Right ventricle myocardium superior (tissue), 1 donor: ENCODE results near the gene ADGRF4. TPM values are rescaled to one million over a fixed set of nuclear protein-coding genes. Genes with fewer than 3 reads are reported as not detected.
A peak's percentile ranks its signal among the peaks of the same experiment; 100 is the strongest.

Experiments used
- ATAC-seq: fragments of 200-7000 bp; cut with Tn5 transposase; one replicate; pipeline ENCODE4 v1.9.1; 2020; ENCODE audit warnings: mild to moderate bottlenecking; ENCODE audit not compliant: poor library complexity
- DNase-seq: peaks from one replicate; pipeline ENCODE4 v3.0.0-alpha.2; 2020
- intact Hi-C: fragments of 100-400 bp; cut with DNase I; formaldehyde crosslinking; loops from one replicate; pipeline ENCODE4 v1.11.2; 2022
- long read RNA-seq: library from polyadenylated mRNA; unstranded; transcript quantifications from one replicate; pipeline ENCODE4 v2.0.0, GENCODE V29; 2021
- total RNA-seq: library from RNA; stranded (reverse); fragmentation: NEBNext Ultra II Directional; extraction: Animal tissue kit (Norgen Biotek cat#: 25700); gene quantifications from one replicate; pipeline ENCODE4 v1.2.1, GENCODE V29; 2021
- donor health status: DM: no; HTN: yes; CAD: no; lungs with severe emphysema.

The ADGRF4 gene
- total RNA-seq = not detected
- long read RNA-seq = 0 reads

DNA sequence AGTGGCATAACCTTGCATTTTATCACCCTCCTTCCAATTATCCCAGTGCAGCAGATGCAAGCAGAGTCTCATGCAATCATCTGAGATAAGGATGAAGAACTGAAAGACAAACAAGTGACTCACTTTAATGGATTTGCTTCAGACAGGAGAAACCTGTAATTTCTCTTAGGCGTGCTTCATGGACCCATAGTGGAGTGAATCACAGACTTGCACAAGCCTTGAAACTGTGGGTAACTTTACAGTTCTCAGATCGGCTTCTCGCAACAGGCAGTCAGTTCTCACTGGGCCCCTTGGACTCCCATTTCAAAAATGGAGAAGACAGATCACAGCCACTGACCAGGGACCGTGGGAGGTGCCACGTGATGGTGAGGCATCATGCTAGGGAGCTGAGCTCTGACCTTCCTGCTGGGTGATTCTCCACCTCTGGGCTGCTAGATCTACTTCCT lies at the start of gene ADGRF4:
TSS of gene ADGRF4 (plus strand) at position 239 of the 446 bp plus-strand sequence. CDS start 8,666 bp downstream, outside the sequence.
- no peak for DNase-seq
- ATAC-seq = no peak
- intact Hi-C loops = no loop called here

GRCh38 chr6:47650553-47651432 lies 47.6 kb upstream of the ADGRF4 start:
- no peak for DNase-seq
- peak; percentile 74 for ATAC-seq
- intact Hi-C loops = no loop called here

GRCh38 chr6:47651505-47651944 lies 46.9 kb upstream of the ADGRF4 start:
- intact Hi-C loops = no loop called here
- DNase-seq (no peak), ATAC-seq (peak; percentile 9)

- intact Hi-C loops = no loop called here
- ATAC-seq (no peak), DNase-seq (no peak)
These were observed 44.7 kb upstream of the ADGRF4 start for GRCh38 chr6:47653706-47654105.

- ATAC-seq (no peak), DNase-seq (no peak)
- intact Hi-C loops = no loop called here
These were observed 44.1 kb upstream of the ADGRF4 start for GRCh38 chr6:47654255-47654654.

- DNase-seq (no peak), ATAC-seq (no peak)
- intact Hi-C loops = no loop called here
These were observed 42.4 kb upstream of the ADGRF4 start for GRCh38 chr6:47655719-47656595.

- intact Hi-C loops = no loop called here
- ATAC-seq = no peak
- DNase-seq = no peak
These were observed 36.4 kb upstream of the ADGRF4 start for GRCh38 chr6:47661960-47662359.

- no peak for ATAC-seq
- DNase-seq = no peak
- intact Hi-C loops = no loop called here
These were observed 34.7 kb upstream of the ADGRF4 start for GRCh38 chr6:47663462-47664216.

GRCh38 chr6:47665112-47665511 lies 33.3 kb upstream of the ADGRF4 start:
- no peak for DNase-seq
- ATAC-seq = no peak
- intact Hi-C loops = no loop called here

DNA sequence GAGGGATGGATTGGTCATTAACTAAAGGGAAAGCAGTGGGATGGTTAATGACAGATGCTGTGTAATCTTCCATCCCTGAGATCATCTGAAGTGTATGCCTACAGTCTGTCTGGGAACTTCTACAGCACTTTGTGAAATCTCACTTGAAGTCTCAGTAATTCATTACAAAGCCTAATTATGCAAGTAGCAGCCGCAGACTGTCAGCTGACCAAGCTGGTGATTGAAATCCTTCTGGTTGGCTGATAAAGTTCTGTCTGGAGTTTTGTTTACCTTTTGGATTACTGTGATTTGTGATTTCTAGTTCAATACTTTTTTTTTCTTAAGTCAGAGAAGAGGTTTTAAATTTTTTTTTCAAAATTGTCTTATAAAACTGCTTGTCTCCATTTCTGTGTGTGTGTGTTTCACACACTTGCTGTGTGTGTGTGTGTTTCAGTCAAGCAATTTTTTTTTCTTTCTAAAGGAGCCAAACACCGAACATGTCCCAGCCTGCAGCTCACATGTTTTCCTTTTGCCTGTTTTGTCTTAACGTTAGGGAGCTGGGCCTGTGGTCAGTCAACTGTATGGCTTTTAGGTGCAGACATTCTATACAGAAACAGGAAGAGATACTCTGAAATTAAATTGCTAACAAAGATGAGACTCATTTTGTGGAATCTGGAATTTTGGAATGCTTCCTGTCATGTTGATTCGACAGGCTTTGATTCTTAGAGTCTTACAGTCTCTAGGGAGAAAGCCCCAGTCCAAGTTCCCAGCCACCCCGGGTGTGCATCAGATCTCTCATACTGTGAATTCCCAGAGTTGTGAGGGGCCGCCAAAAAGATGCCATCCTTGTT lies 28.5 kb upstream of the ADGRF4 start:
- no peak for ATAC-seq
- intact Hi-C loops = no loop called here
- DNase-seq = no peak

DNA sequence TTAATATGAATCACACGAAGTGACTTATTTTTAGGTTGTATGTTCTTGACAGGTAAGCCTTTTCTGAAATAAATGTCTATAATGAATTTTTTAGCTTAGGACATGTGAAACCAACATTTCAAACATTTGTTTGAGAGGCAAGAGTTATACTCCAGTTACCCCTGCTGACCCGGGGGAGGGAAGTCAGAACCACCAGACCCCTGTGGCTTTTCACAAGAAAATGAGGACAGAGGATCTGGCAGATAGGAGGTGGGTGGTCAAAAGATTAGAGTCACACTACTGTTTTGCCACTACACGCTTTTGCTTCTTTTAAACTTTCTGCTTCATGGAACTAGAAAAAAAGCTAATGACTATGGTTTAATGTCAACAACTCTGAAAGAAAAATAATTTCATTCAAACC lies 27.5 kb upstream of the ADGRF4 start:
- intact Hi-C loops = no loop called here
- no peak for ATAC-seq
- no peak for DNase-seq

DNA sequence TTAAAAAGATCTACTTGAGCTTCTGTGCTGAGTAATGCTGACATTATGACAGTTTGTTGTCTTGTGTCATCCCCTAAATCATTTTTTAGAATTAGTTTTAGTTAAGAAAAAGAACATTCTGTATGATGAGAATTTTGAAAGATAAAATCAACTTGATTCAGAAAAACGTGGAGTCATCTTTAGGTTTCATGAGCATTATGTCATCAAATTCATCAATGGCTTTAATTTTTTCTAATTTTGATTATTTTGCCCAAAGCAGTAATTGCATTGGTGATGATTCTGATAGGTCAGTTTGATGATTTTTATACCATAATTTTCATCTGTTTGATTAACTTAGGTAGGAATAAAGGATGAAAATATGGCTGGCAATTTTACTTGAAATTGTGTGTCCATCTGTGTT lies 26.6 kb upstream of the ADGRF4 start:
- DNase-seq (no peak), ATAC-seq (no peak)
- intact Hi-C loops = no loop called here

DNA sequence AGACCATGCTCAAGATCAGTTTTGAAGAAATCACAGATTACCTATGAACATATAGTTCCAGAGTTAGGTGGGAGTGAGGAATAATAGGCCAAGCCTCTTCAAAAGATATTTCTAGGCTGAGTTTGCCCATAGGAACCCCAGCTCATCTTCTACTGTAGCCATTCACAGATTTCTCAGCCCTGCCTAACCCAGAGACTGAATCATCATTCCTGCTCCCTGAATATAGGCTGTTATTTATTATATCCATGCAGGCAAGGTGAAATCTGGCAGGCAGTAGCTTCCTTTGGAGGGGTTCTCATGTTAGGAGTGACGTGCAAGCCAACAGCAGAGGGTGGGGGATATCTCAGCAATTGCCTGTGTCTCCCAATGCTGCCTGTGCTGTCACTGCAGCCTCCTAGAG lies 25.6 kb upstream of the ADGRF4 start:
- intact Hi-C loops = no loop called here
- no peak for DNase-seq
- ATAC-seq = no peak

DNA sequence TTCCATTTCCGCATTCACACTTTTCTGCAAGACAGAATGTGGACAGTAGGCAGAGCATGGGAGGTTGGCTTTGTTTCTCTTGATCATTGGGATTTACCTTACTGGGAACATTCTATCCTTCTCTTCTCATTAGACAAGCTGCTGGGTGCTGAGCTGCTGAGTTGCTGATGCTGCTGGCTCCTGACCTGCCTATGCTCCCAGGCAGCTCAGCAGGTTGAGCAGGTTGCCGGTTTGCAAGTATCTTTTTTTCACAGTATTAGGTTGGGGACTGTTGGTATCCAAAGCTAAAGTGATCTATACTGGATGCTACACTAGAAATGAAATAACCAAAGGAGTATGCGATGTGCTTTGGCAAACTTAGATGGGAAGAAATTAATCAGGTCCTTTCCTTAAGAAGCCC lies 23.7 kb upstream of the ADGRF4 start:
- DNase-seq = no peak
- no peak for ATAC-seq
- intact Hi-C loops = no loop called here

DNA sequence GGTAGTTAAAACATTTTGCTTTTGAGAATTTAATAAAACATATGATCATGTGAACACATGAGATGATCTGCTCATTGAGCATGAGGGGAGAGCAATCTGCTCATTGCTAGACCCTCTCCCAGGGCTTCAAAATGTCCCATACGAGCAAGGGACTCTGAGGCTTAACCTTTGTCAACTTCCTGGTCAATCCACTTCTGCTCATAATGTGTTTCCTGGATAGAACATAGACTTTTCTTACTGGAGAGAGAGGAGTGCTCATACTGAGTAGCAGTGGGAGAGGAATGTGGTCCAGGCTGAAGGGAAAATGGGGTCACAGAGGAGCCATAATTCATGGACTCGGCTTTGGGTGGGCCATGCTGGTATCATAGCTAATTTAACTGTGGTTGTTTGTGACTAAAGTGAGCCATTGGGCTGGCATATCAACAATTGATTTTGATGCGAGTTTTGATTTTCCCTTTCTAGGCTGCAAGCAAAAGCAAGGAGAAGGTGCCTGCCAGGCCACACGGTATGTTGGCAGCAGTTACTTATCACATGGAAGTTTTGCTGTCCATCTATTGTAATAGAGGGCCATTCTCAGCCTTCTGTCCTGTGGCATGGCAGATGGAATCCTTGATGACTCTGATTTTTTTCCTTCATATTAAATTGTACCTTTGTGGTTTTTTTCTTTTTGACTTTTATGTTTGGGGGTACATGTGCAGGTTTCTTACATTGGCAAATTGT lies 20.8 kb upstream of the ADGRF4 start:
- no peak for DNase-seq
- ATAC-seq = no peak
- intact Hi-C loops = no loop called here

- intact Hi-C loops = no loop called here
- DNase-seq (no peak), ATAC-seq (no peak)
These were observed 19.6 kb upstream of the ADGRF4 start for GRCh38 chr6:47678739-47679138.

DNA sequence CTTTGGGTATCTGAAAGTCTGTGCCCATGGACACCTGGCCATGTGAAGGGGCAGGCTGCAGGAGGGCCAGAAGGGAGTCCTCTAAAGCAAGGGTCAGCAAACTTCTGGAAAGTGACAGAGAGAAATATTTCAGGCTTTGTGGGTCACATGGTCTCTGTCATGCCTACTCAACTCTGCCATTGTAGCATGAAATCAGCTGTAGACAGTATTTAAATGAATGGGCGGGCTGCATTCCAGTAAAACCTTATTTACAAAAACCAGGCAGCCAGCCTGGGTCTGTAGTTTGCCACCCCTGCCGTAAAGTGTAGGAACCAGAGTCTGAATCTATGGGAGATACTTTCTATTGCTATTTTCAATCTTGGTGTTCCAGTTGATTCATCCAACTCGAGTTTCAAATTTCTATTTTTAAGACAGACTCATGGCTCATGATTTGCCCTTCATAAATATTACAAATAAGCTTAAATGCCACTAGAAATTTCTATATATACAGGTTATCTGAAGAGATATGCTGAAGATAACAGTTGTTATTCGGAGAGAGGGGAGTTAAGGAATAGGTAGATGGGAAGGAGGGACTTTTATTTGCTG lies 19.0 kb upstream of the ADGRF4 start:
- intact Hi-C loops = no loop called here
- ATAC-seq = no peak
- no peak for DNase-seq
